IPS-18c (cell line): ENCODE measurements around the gene GSTP1.
A peak's percentile ranks its signal among the peaks of the same experiment; 100 is the strongest.

ENCODE experiments used
- H3K4me3 ChIP-seq: 2 replicates; pipeline ENCODE4 v1.7.0; 2013; ENCODE audit warnings: low read depth, mild to moderate bottlenecking, low read length, moderate library complexity; ENCODE audit not compliant: insufficient read depth
- H3K9me3 ChIP-seq: one replicate; pipeline ENCODE4 v1.6.1; 2013; ENCODE audit warnings: mild to moderate bottlenecking, low read length, moderate library complexity; ENCODE audit not compliant: control insufficient read depth, insufficient read depth

GSTP1 gene

DNA sequence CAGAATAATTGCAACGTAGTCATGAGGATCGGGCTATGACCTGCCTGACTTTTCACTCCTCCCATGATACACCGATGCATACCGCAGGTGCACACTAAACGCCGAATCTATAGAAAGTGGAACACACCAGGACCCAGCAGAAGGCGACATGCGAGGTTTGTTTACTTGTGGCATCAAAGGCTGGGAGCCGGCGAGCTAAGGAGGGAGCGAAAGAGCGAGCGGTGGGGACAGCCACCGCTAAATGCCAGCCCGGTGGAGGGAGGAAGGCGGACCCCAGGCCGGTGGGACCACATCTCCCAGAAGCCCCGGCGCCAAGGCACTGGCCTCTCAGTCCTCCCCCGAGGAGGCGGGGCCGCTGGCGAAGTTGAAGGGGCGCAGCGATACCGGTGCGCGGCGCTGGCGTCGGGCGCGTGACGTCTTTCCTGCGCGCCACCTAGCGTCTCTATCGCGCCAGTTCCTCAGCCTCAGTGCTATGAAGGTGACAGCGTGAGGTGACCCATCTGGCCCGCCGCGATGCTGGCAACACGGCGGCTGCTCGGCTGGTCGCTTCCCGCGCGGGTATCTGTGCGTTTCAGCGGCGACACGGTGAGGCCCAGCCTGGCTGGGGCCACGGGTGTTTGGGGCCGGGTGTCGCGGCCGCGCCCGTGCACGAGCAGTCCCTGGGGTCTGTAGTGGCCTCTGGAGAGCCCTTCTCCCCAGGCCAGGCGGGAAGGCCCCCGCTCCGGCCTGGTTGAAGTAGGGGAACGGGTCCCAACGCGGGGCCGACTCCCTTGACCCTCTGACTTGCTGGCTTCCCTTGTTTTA, 23.1 kb downstream of the GSTP1 start, which contains the start of gene NDUFV1:
NDUFV1 (plus strand) TSS at position 445 of the 804 bp plus-strand sequence; CDS start at position 514, 69 bp downstream.
- Histone ChIP-seq H3K4me3 (peak within 1 kb of the TSS; percentile 97), H3K9me3 (no peaks in the 10 kb centered on the region)

GRCh38 chr11:67607507-67607906, 23.9 kb downstream of the GSTP1 start:
- peak overlapping the region; percentile 97 for H3K4me3 ChIP-seq
- no peaks in the 10 kb centered on the region for H3K9me3 ChIP-seq

- H3K4me3 ChIP-seq = no peak overlapping the region
- H3K9me3 ChIP-seq = peaks cover 2% of the 10 kb centered on the region
Measured at GRCh38 chr11:67608486-67608885, 24.9 kb downstream of the GSTP1 start.

GRCh38 chr11:67609316-67609715, 25.7 kb downstream of the GSTP1 start:
- Histone ChIP-seq H3K9me3 (peaks cover 2% of the 10 kb centered on the region), H3K4me3 (no peak overlapping the region)

DNA sequence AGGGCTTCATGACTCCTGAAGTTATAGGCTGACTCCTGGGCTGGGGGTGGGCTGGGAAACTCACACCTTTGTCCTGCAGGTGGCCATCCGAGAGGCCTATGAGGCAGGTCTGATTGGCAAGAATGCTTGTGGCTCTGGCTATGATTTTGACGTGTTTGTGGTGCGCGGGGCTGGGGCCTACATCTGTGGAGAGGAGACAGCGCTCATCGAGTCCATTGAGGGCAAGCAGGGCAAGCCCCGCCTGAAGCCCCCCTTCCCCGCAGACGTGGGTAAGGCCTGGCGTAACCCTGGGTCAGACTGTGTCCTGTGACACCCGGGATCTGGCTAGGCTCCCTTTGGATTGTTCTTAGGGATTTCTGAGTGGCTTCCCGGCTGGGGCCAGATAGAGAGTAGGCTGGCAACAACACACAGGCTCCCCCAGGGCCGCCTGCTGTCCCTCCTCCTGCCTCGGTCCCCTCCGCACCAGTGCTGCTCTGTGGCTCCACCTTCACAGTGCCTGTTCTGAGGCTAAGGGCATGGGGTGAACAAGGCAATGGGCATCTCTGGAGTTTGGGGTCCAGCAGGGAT, 26.8 kb downstream of the GSTP1 start:
- H3K4me3 ChIP-seq = no peak overlapping the region

DNA sequence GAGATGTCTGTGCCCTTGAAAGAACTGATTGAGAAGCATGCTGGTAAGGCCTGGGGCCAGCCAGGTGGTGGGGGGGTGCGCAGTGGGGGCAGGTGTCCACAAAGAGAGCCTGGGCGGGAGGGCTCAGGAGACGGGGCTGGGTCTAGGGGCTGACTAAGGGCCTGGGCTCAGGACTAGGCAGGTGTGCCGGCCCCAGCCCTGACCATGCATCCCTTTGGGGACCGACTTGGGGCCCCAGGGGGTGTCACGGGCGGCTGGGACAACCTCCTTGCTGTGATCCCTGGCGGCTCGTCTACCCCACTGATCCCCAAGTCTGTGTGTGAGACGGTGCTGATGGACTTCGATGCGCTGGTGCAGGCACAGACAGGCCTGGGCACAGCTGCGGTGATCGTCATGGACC, 27.6 kb downstream of the GSTP1 start:
- H3K4me3 ChIP-seq = no peak overlapping the region
- H3K9me3 ChIP-seq = peaks cover 2% of the 10 kb centered on the region

More for the DNA sequence above, 26.8 kb downstream of the GSTP1 start:
- peaks cover 2% of the 10 kb centered on the region for H3K9me3 ChIP-seq

GRCh38 chr11:67611704-67612587, 28.3 kb downstream of the GSTP1 start:
- H3K4me3 ChIP-seq = no peak overlapping the region
- H3K9me3 ChIP-seq = peaks cover 2% of the 10 kb centered on the region

DNA sequence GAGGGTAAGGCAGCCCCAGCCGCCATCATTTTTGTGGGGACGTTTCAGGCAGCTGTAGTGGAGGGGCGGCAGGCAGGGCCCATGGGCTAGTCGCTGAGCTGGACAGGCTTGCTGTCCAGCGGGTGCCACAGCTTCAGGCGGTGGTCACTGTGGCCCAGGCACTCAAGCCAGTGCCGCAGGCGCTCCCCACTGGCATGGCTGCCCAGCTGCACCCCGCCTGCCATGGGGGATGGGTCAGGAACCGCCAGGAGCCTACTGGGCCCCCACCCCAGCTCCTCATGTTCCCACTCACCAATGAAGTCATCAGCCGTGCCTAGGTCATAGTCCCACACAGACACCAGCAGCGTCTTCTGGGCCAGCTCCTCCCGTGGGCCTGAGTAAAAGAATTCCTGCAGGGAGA, 29.1 kb downstream of the GSTP1 start:
- Histone ChIP-seq H3K4me3 (no peak overlapping the region), H3K9me3 (peaks cover 2% of the 10 kb centered on the region)

DNA sequence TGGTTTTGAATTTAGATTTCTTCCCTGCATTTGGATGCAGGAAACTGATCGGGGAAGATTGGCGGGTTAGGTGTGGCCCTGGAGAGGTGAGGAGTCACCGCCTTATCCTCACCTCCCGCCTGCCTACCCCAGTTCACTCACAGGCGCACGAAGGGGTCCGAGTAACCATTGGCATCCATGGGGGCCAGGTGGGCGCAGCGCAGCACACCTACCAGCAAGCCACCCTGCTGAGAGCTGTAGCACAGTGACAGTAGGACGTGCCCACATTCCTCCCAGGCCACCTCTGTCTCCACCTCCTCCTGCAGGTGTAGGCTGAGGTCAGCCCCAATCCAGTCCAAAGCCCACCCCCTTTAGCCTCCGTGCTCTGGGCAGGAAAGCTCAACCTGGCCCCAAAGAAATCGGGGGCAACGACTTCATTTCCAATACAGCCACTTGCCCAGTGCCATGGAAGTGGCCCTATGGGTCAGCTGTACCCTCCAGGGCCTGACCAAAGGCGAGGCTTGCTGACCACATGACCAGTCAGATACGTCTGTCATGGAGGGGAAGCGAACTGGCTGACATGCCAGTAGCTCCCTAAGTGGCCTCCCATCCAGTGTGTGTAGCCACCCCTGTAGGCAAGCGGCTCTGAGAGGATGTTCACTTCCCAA, 29.8 kb downstream of the GSTP1 start:
- H3K4me3 ChIP-seq = no peak overlapping the region; the same call in 1 of the 2 replicates
- H3K9me3 ChIP-seq = peaks cover 2% of the 10 kb centered on the region

DNA sequence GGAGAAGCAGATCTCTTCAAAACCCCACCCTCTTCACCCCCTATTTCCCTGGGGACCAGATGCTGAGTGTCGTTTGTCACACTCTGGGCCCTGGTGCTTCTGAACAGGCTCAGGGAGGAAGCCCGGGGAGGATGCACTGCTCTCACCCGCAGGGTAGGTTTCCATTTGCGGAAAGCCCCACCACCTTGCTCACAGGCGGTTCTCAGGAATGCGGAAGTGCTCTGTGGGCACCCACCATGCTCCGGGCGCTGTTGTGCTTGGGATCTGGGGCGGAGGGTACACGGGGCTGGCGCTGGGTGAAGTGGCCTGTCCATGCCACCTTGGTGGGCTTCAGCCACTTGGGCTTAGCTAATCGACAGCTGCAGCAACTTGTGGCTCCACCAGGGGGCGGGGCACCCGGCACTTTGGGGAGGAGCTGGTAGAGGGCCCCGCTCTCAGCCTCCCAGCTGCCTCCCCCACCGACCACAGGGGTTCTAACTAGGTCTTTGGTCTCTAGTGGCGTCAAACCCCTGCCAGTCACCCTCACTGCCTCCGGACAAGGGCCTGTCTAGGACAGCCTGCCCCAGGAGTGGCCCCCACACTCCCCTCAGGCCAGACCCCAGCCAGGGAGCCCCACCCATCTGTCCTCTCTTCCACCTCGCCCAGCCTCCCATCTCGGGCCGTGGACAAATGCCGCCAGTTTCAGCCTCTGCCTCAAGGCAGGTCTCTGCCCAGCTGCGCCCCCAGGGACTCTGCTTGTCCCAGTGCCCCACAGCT, 30.5 kb downstream of the GSTP1 start:
- Histone ChIP-seq H3K4me3 (no peak overlapping the region; the same call in 1 of the 2 replicates), H3K9me3 (peaks cover 2% of the 10 kb centered on the region)

DNA sequence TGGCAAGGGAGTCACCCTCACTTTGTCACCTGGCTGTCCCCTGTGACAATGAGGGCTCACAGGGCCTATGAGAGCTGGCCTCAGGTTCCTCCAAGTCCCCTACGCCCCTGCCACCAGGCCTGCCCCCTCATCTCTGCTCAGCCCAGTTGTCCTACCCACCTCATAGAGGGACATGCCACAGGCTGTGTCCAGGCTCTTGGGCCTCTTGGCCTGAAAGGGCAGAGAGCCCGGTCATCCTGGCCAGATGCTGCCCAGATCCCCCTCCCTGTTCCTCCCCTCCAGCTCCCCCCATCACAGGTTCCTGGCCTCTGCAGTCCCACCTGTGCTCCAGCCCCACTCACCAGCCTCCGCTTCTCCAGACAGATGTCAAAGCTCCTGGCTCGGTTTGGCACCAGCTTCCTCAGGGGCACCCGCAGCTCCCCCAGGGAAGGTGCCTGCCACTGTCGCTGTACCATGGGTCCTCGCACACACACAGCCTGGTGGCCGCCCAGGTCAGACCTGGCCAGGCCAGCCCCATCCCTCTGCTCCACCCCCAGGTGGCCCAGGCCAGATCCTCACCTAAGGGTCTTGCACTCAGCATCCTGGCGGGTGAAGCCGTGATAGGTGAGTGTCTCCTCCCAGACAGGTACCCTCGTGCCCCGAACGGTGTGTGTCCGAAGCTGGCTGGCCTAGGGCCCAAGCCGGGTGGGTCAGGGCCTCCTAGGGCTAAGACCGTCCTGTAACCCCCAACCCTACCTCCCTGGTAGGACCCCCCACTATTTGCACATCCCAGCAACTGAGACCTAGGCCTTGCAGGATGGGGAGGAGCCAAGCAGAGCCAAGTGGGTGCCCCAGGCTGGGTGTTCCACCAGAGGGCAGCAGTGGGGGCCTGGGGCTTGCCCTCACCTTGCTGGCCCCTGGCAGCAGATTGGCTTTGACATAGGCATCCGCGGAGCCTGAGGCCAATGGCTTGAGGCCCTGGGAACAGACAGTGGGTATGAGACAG, 31.4 kb downstream of the GSTP1 start:
- Histone ChIP-seq H3K4me3 (no peak overlapping the region), H3K9me3 (peaks cover 2% of the 10 kb centered on the region)

GRCh38 chr11:67615728-67616430, 32.3 kb downstream of the GSTP1 start:
- Histone ChIP-seq H3K9me3 (peaks cover 2% of the 10 kb centered on the region), H3K4me3 (no peak overlapping the region)

DNA sequence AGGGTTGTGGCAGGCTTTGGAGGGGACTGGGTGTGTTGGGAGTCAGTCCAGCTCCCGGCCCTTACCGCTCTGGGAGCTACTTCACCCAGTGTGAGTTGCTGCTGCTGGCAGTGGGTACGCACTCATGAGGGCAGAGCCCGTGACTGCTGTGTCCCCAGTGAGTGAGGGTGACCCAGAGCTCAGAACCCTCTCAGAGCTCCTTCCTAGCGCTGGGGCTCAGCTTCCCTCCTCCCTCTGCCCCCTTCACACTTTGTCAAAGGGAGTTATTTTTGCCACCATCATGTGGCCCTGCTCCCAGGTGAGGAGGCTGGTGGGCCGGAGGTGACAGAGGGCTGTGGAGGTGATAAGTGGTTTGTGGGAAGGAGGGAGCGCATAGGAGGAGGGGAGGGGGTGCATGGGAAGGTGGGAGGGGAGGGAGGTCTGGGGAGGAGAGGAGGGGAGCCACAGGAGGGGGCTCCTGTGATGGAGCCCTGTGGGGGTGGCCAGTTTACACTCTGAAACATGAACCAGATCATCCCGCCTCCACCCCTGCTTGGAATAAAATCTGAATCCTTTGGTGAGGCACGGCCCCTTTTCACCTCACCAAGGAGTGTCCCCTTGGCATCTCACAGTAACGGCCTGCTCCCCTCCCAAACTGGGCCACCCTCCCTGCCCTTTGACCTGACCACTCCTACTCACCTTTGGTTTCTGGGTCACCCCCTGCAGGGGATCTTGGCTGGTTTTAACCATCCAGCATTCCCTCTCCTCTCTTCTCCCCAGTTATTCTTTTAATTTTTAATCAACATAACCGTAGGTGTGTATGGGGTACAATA, 33.0 kb downstream of the GSTP1 start:
- Histone ChIP-seq H3K4me3 (no peak overlapping the region), H3K9me3 (peaks cover 2% of the 10 kb centered on the region)

DNA sequence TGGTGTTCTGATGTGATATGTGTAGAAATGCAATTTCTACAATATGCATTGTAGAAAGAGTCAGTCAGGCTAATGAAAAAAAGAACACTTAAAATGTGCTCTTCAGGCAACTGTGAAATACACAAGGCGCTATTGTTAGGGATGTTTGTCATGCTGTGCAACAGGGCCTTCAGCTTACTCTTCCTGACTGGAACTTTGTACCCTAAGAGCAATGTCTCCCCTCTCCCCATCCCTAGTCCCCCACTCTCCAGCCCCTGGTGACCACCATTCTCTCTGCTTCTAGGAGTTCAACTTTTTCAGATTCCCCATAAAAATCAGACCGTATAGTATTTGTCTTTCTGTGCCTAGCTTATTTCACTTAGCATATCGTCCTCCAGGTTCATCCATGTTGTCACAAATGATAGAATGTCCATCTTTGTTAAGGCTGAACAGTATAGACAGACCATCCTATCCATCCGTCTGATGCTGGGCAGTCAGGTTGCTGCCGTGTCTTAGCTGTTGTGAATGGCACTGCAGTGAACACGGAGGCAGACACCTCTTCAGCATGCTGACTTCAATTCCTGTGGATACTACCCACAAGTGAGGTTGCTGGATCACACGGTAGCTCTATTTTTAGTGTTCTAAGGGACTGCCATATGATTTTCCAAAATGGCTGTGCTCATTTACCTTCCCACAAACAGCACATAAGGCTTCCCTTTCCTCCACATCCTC, 33.8 kb downstream of the GSTP1 start:
- Histone ChIP-seq H3K9me3 (peaks cover 2% of the 10 kb centered on the region), H3K4me3 (no peak overlapping the region; the same call in 1 of the 2 replicates)
